ENCODE results near the gene ALK. TPM values are rescaled to one million over a fixed set of nuclear protein-coding genes. Genes with fewer than 3 reads are reported as not detected.

Gene ALK
- total and polyA plus RNA-seq, 2 experiments from 2014 or later = 0.35 TPM; not detected in 1

- Mint-ChIP-seq H3K27me3 (ENCODE audit: insufficient read depth, low read depth, poor library complexity) (no peaks in the 10 kb centered on the region), H3K4me1 (peaks cover 29% of the 10 kb centered on the region), H3K27ac (peak overlapping the region; percentile 54; the same call in 1 of the 2 replicates), H3K36me3 (ENCODE audit: low read depth) (no peaks in the 10 kb centered on the region), H3K9me3 (no peaks in the 10 kb centered on the region), H3K4me3 (no peak overlapping the region)
- Histone ChIP-seq H3K27ac (ENCODE audit: low read depth) (no peak overlapping the region), H3F3A (replicated peaks; ENCODE audit: low read depth) (no peaks in the 10 kb centered on the region), H3K36me3 (ENCODE audit: insufficient read depth) (no peaks in the 10 kb centered on the region), H3K4me2 (no peak overlapping the region), H4K20me1 (replicated peaks; ENCODE audit: insufficient read depth) (no peaks in the 10 kb centered on the region), H3K4me1 (ENCODE audit: insufficient read depth) (peaks cover 30% of the 10 kb centered on the region), H3K4me3 (no peak overlapping the region), H3K9me2 (ENCODE audit: insufficient read depth) (no peaks in the 10 kb centered on the region), H2AFZ (peak overlapping the region; percentile 6; the same call in 1 of the 2 replicates), H3K27me3 (ENCODE audit: insufficient read depth) (no peaks in the 10 kb centered on the region), H3K79me2 (replicated peaks; ENCODE audit: insufficient read depth) (no peaks in the 10 kb centered on the region)
- peak; percentile 75 for ATAC-seq
- TF ChIP-seq NANOG (IDR thresholded peaks at IDR 0.05; ENCODE audit: borderline replicate concordance) = no peak
- TF ChIP-seq EZH2 (IDR thresholded peaks at IDR 0.05; ENCODE audit: low read depth, unreplicated experiment) = no peak
- TF ChIP-seq CREB1 (CRISPR knock-in tag; IDR thresholded peaks at IDR 0.05; ENCODE audit: low read depth) = no peak
- no peak for TF ChIP-seq ZNF331 (CRISPR knock-in tag; IDR thresholded peaks at IDR 0.05; ENCODE audit: low read depth)
- no peak for TF ChIP-seq ZNF462 (CRISPR knock-in tag; IDR thresholded peaks at IDR 0.05)
- TF ChIP-seq JUNB (IDR thresholded peaks at IDR 0.05; ENCODE audit: unreplicated experiment) = no peak
- TF ChIP-seq CTCF (conservative IDR thresholded peaks at IDR 0.05; ENCODE audit: low read depth in 2 of 2) = no peak
- no peak for TF ChIP-seq EZH2phosphoT487 (IDR thresholded peaks at IDR 0.05; ENCODE audit: unreplicated experiment)
- no peak for TF ChIP-seq POLR2AphosphoS5 (IDR thresholded peaks at IDR 0.05; ENCODE audit: low read depth)
- no peak for TF ChIP-seq ETS1 (IDR thresholded peaks at IDR 0.05)
- no peak for TF ChIP-seq STAT1 (IDR thresholded peaks at IDR 0.05; ENCODE audit: unreplicated experiment)
- TF ChIP-seq REST (IDR thresholded peaks at IDR 0.05; ENCODE audit: unreplicated experiment) = no peak
- TF ChIP-seq ZNF114 (CRISPR knock-in tag; IDR thresholded peaks at IDR 0.05) = no peak
- DNase-seq (ENCODE audit: low spot score) = peak; percentile 36
Measured at GRCh38 chr2:29160184-29160583, 761.2 kb downstream of the ALK start.
